Chondrocyte (in vitro differentiated cells): ENCODE results near the gene TMEM271. TPM values are rescaled to one million over a fixed set of nuclear protein-coding genes. Genes with fewer than 3 reads are reported as not detected.

Source experiments
- DNase-seq: peaks from one replicate; pipeline ENCODE4 v3.0.0; 2021; ENCODE audit warnings: mixed read lengths, low spot score
- H3K27ac Mint-ChIP-seq: one replicate; pipeline ENCODE4 v1.8.0; 2021; ENCODE audit warnings: mild to moderate bottlenecking, moderate library complexity, mixed read lengths; ENCODE audit not compliant: unreplicated experiment
- H3K27me3 Mint-ChIP-seq: 2 replicates; pipeline ENCODE4 v1.8.0; 2021; ENCODE audit warnings: low read depth, mixed read lengths
- H3K36me3 Mint-ChIP-seq: 2 replicates; pipeline ENCODE4 v1.8.0; 2021; ENCODE audit warnings: low read depth, mixed read lengths
- H3K4me1 Mint-ChIP-seq: 2 replicates; pipeline ENCODE4 v1.8.0; 2021; ENCODE audit warnings: low read depth, mild to moderate bottlenecking, mixed read lengths
- H3K4me3 Mint-ChIP-seq: one replicate; pipeline ENCODE4 v1.8.0; 2021; ENCODE audit warnings: mild to moderate bottlenecking, moderate library complexity, mixed read lengths; ENCODE audit not compliant: unreplicated experiment
- H3K9me3 Mint-ChIP-seq: 2 replicates; pipeline ENCODE4 v1.8.0; 2021; ENCODE audit warnings: low read depth, mixed read lengths
- total RNA-seq: library from RNA; stranded (reverse); gene quantifications from 3 replicates; pipeline ENCODE4 v1.2.1, GENCODE V29; 2021
- TF ChIP-seq, protein P1 (sequence below): fragments of 200-600 bp; sonication (generic); IDR thresholded peaks from 2 replicates; pipeline ENCODE4 v1.5.0; 2021; ENCODE audit warnings: antibody characterized with exemption, mild to moderate bottlenecking, moderate library complexity

Gene TMEM271
- total RNA-seq, 1 donor from 2014 or later, result not detected

DNA sequence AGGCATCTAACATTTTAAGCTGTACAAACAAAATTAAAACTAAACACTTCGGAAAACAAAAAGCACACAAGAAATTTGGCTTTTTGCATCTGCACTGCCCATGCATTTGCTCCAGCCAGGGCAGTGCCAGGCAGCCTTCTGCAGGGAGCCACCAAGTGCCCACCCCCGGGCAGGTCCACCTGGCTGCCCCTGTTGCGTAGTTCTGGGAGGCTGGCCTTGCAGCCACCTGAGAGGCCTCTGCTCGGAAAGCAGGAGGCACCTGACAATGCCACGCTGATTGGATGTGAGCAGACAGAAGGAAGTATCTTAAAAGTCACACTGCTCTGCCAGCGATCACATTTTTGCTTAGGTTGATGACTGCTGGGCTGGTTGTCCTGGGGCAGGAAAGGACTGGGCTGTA, 3.5 kb downstream of the TMEM271 start:
- no peak overlapping the region for H3K4me3 Mint-ChIP-seq
- H3K4me1 Mint-ChIP-seq, result peaks cover 5% of the 10 kb centered on the region
- no peak overlapping the region for H3K27ac Mint-ChIP-seq
- DNase-seq, result peak; percentile 83
- no peaks in the 10 kb centered on the region for H3K36me3 Mint-ChIP-seq
- peaks cover 40% of the 10 kb centered on the region for H3K27me3 Mint-ChIP-seq
- H3K9me3 Mint-ChIP-seq, result no peaks in the 10 kb centered on the region
- TF ChIP-seq, protein P1, sequence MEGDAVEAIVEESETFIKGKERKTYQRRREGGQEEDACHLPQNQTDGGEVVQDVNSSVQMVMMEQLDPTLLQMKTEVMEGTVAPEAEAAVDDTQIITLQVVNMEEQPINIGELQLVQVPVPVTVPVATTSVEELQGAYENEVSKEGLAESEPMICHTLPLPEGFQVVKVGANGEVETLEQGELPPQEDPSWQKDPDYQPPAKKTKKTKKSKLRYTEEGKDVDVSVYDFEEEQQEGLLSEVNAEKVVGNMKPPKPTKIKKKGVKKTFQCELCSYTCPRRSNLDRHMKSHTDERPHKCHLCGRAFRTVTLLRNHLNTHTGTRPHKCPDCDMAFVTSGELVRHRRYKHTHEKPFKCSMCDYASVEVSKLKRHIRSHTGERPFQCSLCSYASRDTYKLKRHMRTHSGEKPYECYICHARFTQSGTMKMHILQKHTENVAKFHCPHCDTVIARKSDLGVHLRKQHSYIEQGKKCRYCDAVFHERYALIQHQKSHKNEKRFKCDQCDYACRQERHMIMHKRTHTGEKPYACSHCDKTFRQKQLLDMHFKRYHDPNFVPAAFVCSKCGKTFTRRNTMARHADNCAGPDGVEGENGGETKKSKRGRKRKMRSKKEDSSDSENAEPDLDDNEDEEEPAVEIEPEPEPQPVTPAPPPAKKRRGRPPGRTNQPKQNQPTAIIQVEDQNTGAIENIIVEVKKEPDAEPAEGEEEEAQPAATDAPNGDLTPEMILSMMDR, result no peak

DNA sequence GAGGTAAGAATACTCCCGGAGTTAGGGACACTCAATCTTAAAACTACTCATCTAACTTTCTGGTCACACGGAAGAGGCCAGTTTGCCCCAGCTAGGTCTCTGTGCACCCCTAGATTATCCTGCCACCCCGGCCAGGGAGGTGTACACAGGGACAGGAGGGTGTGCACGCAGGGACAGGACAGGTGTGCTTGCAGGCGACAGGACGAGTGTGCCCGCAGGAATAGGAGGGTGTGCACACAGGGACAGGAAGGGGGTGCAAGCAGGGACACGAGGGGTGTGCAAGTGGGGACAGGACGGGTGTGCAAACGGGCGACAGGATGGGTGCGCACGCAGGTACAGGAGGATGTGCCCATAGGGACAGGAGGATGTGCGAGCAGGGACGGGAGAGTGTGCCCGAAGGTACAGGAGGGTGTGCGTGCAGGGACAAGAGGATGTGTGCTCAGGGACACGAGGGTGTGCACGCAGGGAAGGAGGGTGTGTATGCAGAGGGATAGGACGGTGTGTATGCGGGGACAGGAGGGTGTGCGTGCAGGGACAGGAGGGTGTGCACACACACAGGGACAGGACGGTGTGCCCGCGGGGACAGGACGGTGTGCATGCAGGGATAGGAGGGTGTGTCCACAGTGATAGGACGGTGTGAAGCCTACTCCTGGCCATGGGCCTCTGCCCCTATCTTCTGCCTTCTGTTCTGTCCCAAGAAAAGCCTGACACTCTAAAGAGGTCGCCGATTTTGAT, 4.1 kb downstream of the TMEM271 start:
- peaks cover 37% of the 10 kb centered on the region for H3K27me3 Mint-ChIP-seq
- TF ChIP-seq, protein P1, result no peak
- H3K36me3 Mint-ChIP-seq, result no peaks in the 10 kb centered on the region

DNA sequence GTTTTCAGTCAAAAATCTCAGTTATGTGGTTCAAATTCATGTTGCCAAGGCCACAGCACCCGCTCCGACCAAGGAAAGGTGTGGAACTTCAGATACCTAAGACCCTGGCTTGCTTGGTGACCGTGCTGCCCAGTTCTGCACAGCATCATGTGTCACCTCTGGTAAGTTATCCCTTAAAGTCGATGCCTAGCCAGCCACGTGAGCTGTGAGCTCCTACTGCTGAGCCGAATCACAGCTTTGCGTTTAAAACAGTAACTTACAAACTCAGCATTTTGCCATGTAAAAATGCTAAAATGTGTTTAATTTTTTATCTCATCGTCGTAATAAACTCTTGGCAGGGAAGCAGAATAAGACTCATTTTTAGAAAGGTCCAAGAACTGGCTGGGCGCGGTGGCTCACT, 5.3 kb downstream of the TMEM271 start:
- H3K9me3 Mint-ChIP-seq, result no peaks in the 10 kb centered on the region
- no peaks in the 10 kb centered on the region for H3K36me3 Mint-ChIP-seq
- H3K27ac Mint-ChIP-seq, result no peak overlapping the region
- peaks cover 35% of the 10 kb centered on the region for H3K27me3 Mint-ChIP-seq
- TF ChIP-seq, protein P1, result no peak
- no peaks in the 10 kb centered on the region for H3K4me1 Mint-ChIP-seq
- H3K4me3 Mint-ChIP-seq, result no peak overlapping the region
- no peak for DNase-seq

More for the DNA sequence above, 4.1 kb downstream of the TMEM271 start:
- no peak overlapping the region for H3K4me3 Mint-ChIP-seq
- H3K4me1 Mint-ChIP-seq, result peaks cover 2% of the 10 kb centered on the region
- no peak overlapping the region for H3K27ac Mint-ChIP-seq
- H3K9me3 Mint-ChIP-seq, result no peaks in the 10 kb centered on the region
- peak; percentile 87 for DNase-seq

DNA sequence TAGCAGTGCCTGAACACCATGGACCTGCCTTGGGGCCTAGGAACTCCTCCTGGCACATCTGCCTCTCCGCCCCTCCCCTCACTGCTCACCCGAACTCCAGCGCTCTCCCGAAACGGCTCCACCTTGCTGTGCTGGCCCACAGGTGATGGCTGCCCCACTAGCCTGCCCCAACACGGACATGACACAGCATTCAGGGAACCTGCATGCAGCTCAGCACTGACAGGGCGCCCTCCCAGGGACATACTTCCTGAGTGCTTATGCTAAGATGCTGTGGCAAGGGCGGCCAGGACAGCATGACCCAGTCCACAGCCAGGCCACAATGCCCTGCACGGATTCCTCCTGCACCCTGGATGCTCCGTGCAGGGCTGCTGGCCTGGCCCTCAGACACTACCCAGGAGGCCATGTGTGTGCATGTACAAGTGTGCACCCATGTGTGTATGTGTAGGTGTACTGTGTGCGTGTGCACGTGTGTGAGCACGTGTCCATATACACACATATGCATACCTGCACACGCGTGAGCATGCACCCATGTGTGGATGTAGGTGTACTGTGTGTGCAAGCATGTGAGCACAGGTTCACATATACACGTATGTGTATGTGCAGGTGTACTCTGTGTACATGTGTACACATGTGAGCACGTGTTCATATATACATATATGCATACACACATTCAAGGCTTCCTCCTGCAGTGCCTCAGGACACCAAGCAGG, 6.0 kb downstream of the TMEM271 start:
- H3K27ac Mint-ChIP-seq, result no peak overlapping the region
- H3K27me3 Mint-ChIP-seq, result peaks cover 35% of the 10 kb centered on the region
- H3K4me3 Mint-ChIP-seq, result no peak overlapping the region
- H3K4me1 Mint-ChIP-seq, result no peaks in the 10 kb centered on the region
- peaks cover 5% of the 10 kb centered on the region for H3K9me3 Mint-ChIP-seq
- peak; percentile 81 for DNase-seq
- H3K36me3 Mint-ChIP-seq, result no peaks in the 10 kb centered on the region
- TF ChIP-seq, protein P1, result no peak

DNA sequence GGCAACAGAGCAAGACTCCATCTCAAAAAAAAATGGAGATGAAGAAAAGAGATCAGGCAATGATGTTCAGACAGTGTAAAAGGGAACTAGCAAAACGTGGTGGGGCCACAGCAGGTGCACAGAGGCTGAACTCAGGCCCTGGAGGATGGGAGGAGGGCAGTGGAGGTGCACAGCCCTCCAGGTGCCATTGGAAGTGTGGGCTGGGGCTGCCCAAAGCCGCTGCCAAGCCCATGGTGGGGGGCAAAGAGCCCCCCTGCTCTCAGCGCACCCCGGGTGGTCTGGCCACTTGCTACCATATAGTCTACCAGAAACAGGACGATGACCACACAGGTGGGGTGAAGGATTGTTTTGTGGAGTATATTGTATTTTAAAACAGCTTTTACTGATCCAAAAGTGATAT, 7.1 kb downstream of the TMEM271 start:
- TF ChIP-seq, protein P1, result no peak
- Mint-ChIP-seq H3K36me3 (no peaks in the 10 kb centered on the region), H3K27me3 (peaks cover 31% of the 10 kb centered on the region)

More for the DNA sequence above, 7.1 kb downstream of the TMEM271 start:
- DNase-seq, result no peak
- Mint-ChIP-seq H3K27ac (no peak overlapping the region), H3K4me3 (no peak overlapping the region), H3K9me3 (peaks cover 6% of the 10 kb centered on the region), H3K4me1 (no peaks in the 10 kb centered on the region)
